ENCODE results near the gene GPS2.
A peak's percentile ranks its signal among the peaks of the same experiment; 100 is the strongest.

GPS2 gene

DNA sequence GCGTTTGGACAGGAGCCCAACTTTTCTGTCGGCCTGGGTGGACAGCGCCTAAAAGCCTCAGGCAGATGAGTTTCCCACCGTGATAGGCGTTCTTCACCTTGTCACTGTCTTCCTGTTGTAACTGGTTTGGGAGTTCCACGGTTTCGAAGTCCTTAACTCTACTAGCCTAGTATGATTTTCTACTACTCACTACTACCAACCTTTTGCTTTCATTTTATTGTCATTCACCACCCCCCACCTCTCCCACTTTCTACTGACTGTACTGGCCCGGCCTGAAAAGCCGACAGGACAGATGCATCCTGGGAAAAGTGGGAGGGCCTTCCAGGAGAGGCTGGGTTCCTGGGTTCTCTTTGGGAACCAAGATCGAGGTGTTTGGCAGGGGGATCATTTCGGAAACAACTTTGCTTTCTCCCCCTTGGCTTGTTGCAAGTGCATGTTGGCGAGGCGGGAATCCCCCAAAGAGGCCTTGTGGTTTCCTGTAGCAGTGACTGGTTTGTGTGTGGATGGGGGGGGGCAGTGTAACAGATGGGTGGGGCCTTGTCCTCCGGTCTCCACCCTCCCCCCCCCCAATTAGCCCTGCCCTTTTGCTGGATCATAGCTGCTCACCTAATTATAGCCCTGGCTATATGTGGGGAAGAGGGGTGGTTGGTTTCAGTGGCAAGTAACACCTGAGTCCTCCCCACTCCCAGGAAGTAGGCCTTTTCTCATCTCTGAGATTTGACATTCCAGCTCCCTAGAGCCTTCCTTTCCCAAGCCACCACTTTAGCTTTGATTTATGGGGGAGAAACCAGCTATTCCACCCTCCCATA, 6.3 kb downstream of the GPS2 start:
- peak overlapping the region; percentile 90 to 94 for H3K9ac ChIP-seq (ENCODE audit: low read depth in 1 of 2, low read length in 2 of 2)
- H3K36me3 ChIP-seq (ENCODE audit: control insufficient read depth in 1 of 2, insufficient read depth in 2 of 2, low read length in 2 of 2): peaks cover 42 to 43% of the 10 kb centered on the region in 2 donors
- no peaks in the 10 kb centered on the region for H3K27me3 ChIP-seq (ENCODE audit: control insufficient read depth in 1 of 2, insufficient read depth in 2 of 2, low read length in 2 of 2)
- H3K4me3 ChIP-seq (ENCODE audit: low read depth in 1 of 2, low read length in 2 of 2): peak overlapping the region; percentile 82 to 87
- H3K4me1 ChIP-seq (ENCODE audit: control insufficient read depth in 1 of 2, insufficient read depth in 2 of 2, low read length in 2 of 2): peaks cover 24 to 28% of the 10 kb centered on the region in 2 donors
- H3K27ac ChIP-seq (ENCODE audit: low read depth, low read length): peak overlapping the region; percentile 98
- H3K9me3 ChIP-seq (ENCODE audit: control insufficient read depth in 1 of 2, low read length in 2 of 2): no peaks in the 10 kb centered on the region

- Histone ChIP-seq H3K4me3 (ENCODE audit: low read depth in 1 of 2, low read length in 2 of 2) (peak overlapping the region; percentile 82 to 87), H3K27ac (ENCODE audit: low read depth, low read length) (peak overlapping the region; percentile 98), H3K36me3 (ENCODE audit: control insufficient read depth in 1 of 2, insufficient read depth in 2 of 2, low read length in 2 of 2) (peaks cover 33 to 35% of the 10 kb centered on the region in 2 donors), H3K9ac (ENCODE audit: low read depth in 1 of 2, low read length in 2 of 2) (peak overlapping the region; percentile 90 to 94), H3K4me1 (ENCODE audit: control insufficient read depth in 1 of 2, insufficient read depth in 2 of 2, low read length in 2 of 2) (peaks cover 19 to 20% of the 10 kb centered on the region in 2 donors), H3K27me3 (ENCODE audit: control insufficient read depth in 1 of 2, insufficient read depth in 2 of 2, low read length in 2 of 2) (no peaks in the 10 kb centered on the region), H3K9me3 (ENCODE audit: control insufficient read depth in 1 of 2, low read length in 2 of 2) (no peaks in the 10 kb centered on the region)
These were observed 7.2 kb downstream of the GPS2 start for GRCh38 chr17:7307686-7308624.

DNA sequence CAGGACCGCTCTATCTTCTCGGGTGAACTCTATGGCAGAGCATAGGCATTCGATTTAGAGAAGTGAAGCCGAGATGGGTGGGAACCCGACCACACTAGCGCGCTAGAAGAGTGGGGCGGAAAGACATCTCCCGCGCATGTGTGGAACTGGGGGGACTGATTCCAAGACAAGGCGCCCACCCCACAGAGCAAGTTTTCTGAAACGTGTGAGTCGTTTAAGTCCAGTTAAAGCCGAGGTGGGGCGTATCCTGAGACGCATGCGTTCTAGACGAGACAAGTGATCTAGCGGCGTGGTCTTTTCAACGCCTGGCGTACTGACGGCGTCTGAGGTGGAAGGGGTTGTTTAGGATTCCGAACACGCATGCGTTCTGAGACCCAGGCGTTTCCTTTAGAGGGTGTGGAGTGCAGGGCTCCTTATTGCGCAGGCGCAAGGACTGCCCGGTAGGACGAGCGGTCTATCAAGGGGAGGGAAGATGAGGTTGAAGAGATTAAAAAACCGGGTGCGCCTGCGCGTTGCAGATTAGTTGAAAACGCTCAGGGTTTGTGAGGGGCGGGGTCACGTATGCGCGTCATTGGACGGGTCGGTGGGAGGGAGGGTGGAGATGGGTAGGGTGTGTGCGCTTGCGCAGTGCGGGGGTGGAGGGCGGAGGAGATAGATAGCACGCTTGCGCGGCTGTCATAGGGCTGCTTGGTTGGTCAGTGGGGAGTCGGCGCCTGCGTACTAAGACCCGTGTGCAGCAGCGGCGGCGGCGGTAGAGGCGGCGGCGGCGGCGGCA, 8.1 kb downstream of the GPS2 start, which contains the start of gene EIF5A:
Gene EIF5A, plus strand, starts transcription at position 718 of the 775 bp plus-strand sequence. CDS start 2,008 bp downstream, outside the sequence.
- H3K27me3 ChIP-seq (ENCODE audit: control insufficient read depth in 1 of 2, insufficient read depth in 2 of 2, low read length in 2 of 2): no peaks in the 10 kb centered on the region
- H3K9me3 ChIP-seq (ENCODE audit: control insufficient read depth in 1 of 2, low read length in 2 of 2): no peaks in the 10 kb centered on the region
- H3K4me1 ChIP-seq (ENCODE audit: control insufficient read depth in 1 of 2, insufficient read depth in 2 of 2, low read length in 2 of 2): peaks cover 17 to 20% of the 10 kb centered on the region in 2 donors
- H3K27ac ChIP-seq (ENCODE audit: low read depth, low read length): peak within 1 kb of the TSS; percentile 98
- H3K36me3 ChIP-seq (ENCODE audit: control insufficient read depth in 1 of 2, insufficient read depth in 2 of 2, low read length in 2 of 2): peaks cover 26% of the 10 kb centered on the region in 2 donors
- peak within 1 kb of the TSS; percentile 90 to 94 for H3K9ac ChIP-seq (ENCODE audit: low read depth in 1 of 2, low read length in 2 of 2)
- H3K4me3 ChIP-seq (ENCODE audit: low read depth in 1 of 2, low read length in 2 of 2): peak within 1 kb of the TSS; percentile 82 to 87

- Histone ChIP-seq H3K4me1 (ENCODE audit: control insufficient read depth in 1 of 2, insufficient read depth in 2 of 2, low read length in 2 of 2) (peaks cover 5 to 8% of the 10 kb centered on the region in 2 donors), H3K9me3 (ENCODE audit: control insufficient read depth in 1 of 2, low read length in 2 of 2) (no peaks in the 10 kb centered on the region), H3K27ac (ENCODE audit: low read depth, low read length) (no peak overlapping the region)
These were observed 11.0 kb downstream of the GPS2 start for GRCh38 chr17:7304179-7304578.

GRCh38 chr17:7296189-7296861, 18.8 kb downstream of the GPS2 start:
- H3K9me3 ChIP-seq (ENCODE audit: control insufficient read depth in 1 of 2, low read length in 2 of 2): no peaks in the 10 kb centered on the region
- peaks cover 3 to 15% of the 10 kb centered on the region in 2 donors for H3K27me3 ChIP-seq (ENCODE audit: control insufficient read depth in 1 of 2, insufficient read depth in 2 of 2, low read length in 2 of 2)
- H3K9ac ChIP-seq (ENCODE audit: low read depth in 1 of 2, low read length in 2 of 2): peak overlapping the region; percentile 32 to 63
- peaks cover 33 to 45% of the 10 kb centered on the region in 2 donors for H3K4me1 ChIP-seq (ENCODE audit: control insufficient read depth in 1 of 2, insufficient read depth in 2 of 2, low read length in 2 of 2)
- H3K36me3 ChIP-seq (ENCODE audit: control insufficient read depth in 1 of 2, insufficient read depth in 2 of 2, low read length in 2 of 2): no peaks in the 10 kb centered on the region
- peak overlapping the region; percentile 10 to 16 for H3K4me3 ChIP-seq (ENCODE audit: low read depth in 1 of 2, low read length in 2 of 2)
- no peak overlapping the region for H3K27ac ChIP-seq (ENCODE audit: low read depth, low read length)

More at GRCh38 chr17:7304179-7304578, 11.0 kb downstream of the GPS2 start:
- H3K27me3 ChIP-seq (ENCODE audit: control insufficient read depth in 1 of 2, insufficient read depth in 2 of 2, low read length in 2 of 2): no peaks in the 10 kb centered on the region
- no peak overlapping the region for H3K9ac ChIP-seq (ENCODE audit: low read depth in 1 of 2, low read length in 2 of 2)
- peaks cover 0 to under 1% of the 10 kb centered on the region in 2 donors for H3K36me3 ChIP-seq (ENCODE audit: control insufficient read depth in 1 of 2, insufficient read depth in 2 of 2, low read length in 2 of 2)
- no peak overlapping the region for H3K4me3 ChIP-seq (ENCODE audit: low read depth in 1 of 2, low read length in 2 of 2)

DNA sequence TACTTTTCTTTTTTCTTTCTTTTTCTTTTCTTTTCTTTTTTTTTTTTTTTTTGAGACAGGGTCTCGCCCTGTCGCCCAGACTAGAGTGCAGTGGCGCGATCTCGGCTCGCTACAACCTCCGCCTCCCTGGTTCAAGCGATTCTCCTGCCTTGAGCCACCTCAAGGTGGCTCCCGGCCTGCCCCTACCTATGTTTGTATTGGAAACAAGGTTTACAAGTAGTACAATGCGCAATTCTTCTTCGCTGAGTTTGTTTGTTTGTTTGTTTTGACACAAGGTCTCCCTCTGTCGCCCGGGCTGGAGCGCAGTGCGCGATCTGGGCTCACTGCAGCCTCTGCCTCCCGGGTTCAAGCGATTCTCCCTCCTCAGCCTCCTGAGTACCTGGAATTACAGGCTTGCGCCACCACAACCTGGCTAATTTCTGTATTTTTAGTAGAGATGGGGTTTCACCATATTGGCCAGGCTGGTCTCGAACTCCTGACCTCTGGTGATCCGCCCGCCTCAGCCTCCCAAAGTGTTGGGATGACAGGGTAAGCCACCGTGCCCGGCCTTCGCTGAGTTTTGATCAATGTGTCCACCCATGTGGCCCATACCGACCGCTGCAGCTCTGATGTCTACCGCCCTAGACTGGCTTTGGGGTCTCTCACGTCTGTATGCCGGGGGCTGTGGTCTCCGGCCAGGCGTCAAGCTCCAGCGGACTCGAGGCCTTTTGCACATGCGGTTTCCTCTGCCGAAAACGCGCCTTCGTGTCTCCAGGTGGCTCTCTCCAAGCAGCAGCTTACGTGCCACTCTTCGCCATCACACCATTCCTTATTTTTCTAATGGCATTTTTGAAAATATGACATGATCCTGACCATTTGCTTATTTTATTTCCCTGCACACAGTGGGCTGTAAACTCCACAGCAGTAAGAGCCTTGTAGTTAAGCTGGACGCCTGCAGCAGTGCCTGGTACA, 19.7 kb downstream of the GPS2 start:
- H3K4me1 ChIP-seq (ENCODE audit: control insufficient read depth in 1 of 2, insufficient read depth in 2 of 2, low read length in 2 of 2): peaks cover 33 to 45% of the 10 kb centered on the region in 2 donors
- H3K4me3 ChIP-seq (ENCODE audit: low read depth in 1 of 2, low read length in 2 of 2): peak overlapping the region; percentile 39 to 53
- peaks cover 3 to 16% of the 10 kb centered on the region in 2 donors for H3K27me3 ChIP-seq (ENCODE audit: control insufficient read depth in 1 of 2, insufficient read depth in 2 of 2, low read length in 2 of 2)
- H3K36me3 ChIP-seq (ENCODE audit: control insufficient read depth in 1 of 2, insufficient read depth in 2 of 2, low read length in 2 of 2): no peaks in the 10 kb centered on the region
- H3K9ac ChIP-seq (ENCODE audit: low read depth in 1 of 2, low read length in 2 of 2): peak overlapping the region; percentile 32
- no peaks in the 10 kb centered on the region for H3K9me3 ChIP-seq (ENCODE audit: control insufficient read depth in 1 of 2, low read length in 2 of 2)
- peak overlapping the region; percentile 58 for H3K27ac ChIP-seq (ENCODE audit: low read depth, low read length)

DNA sequence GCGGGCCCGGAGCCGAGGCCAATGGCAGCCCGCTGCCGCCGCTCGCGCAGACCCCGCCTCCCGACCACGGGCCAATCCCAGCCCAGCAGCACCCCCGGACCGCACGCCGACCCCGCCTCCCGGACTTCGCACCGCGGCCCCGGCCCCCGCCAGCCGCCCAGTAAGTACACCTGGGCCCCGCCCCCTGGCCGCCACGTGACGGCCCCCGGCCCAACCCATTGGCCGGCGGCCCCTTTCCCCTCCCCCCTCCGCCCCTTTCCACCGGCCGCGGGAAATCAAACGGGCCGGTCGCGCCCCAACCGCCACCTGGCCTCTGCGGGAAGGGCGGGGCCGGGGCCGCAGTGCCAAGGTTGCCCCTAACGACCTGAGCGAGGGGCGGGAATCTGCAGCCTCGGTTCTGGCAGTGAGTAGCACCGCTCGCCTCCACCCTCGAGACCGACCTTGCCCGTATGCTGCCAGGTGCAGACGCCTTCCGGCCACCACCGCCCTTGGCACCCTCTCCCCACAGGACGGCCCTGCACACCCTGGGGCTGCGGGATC, 20.5 kb downstream of the GPS2 start, which contains the start of gene YBX2:
Gene YBX2, minus strand, starts transcription at position 26 of the 540 bp plus-strand sequence. CDS start 139 bp downstream, outside the sequence.
- H3K36me3 ChIP-seq (ENCODE audit: control insufficient read depth in 1 of 2, insufficient read depth in 2 of 2, low read length in 2 of 2): no peaks in the 10 kb centered on the region
- peaks cover 3 to 16% of the 10 kb centered on the region in 2 donors for H3K27me3 ChIP-seq (ENCODE audit: control insufficient read depth in 1 of 2, insufficient read depth in 2 of 2, low read length in 2 of 2)
- peak within 1 kb of the TSS; percentile 62 for H3K27ac ChIP-seq (ENCODE audit: low read depth, low read length)
- H3K4me1 ChIP-seq (ENCODE audit: control insufficient read depth in 1 of 2, insufficient read depth in 2 of 2, low read length in 2 of 2): peaks cover 33 to 45% of the 10 kb centered on the region in 2 donors
- peak within 1 kb of the TSS; percentile 57 to 69 for H3K9ac ChIP-seq (ENCODE audit: low read depth in 1 of 2, low read length in 2 of 2)
- no peaks in the 10 kb centered on the region for H3K9me3 ChIP-seq (ENCODE audit: control insufficient read depth in 1 of 2, low read length in 2 of 2)
- peak within 1 kb of the TSS; percentile 58 to 59 for H3K4me3 ChIP-seq (ENCODE audit: low read depth in 1 of 2, low read length in 2 of 2)

- Histone ChIP-seq H3K9me3 (ENCODE audit: control insufficient read depth in 1 of 2, low read length in 2 of 2) (no peaks in the 10 kb centered on the region), H3K4me3 (ENCODE audit: low read depth in 1 of 2, low read length in 2 of 2) (peak overlapping the region; percentile 58 to 59), H3K36me3 (ENCODE audit: control insufficient read depth in 1 of 2, insufficient read depth in 2 of 2, low read length in 2 of 2) (no peaks in the 10 kb centered on the region), H3K27ac (ENCODE audit: low read depth, low read length) (peak overlapping the region; percentile 62), H3K9ac (ENCODE audit: low read depth in 1 of 2, low read length in 2 of 2) (peak overlapping the region; percentile 57 to 69), H3K4me1 (ENCODE audit: control insufficient read depth in 1 of 2, insufficient read depth in 2 of 2, low read length in 2 of 2) (peaks cover 33 to 45% of the 10 kb centered on the region in 2 donors), H3K27me3 (ENCODE audit: control insufficient read depth in 1 of 2, insufficient read depth in 2 of 2, low read length in 2 of 2) (peaks cover 3 to 16% of the 10 kb centered on the region in 2 donors)
These were observed 21.1 kb downstream of the GPS2 start for GRCh38 chr17:7293816-7294613.

Measured in duodenal mucosa (tissue), 2 donors.